Measurements from ENCODE around the gene FGR. TPM values are rescaled to one million over a fixed set of nuclear protein-coding genes. Genes with fewer than 3 reads are reported as not detected.

The FGR gene
- total and polyA plus RNA-seq, 2 of the 13 experiments (the other 11 are each of a cell fraction or from before 2014, with no cell fraction given): not detected

- TF ChIP-seq STAT6 (CRISPR knock-in tag; IDR thresholded peaks at IDR 0.05; ENCODE audit: borderline replicate concordance) (no peak), ZGPAT (CRISPR knock-in tag; IDR thresholded peaks at IDR 0.05) (0 out of 2 replicates have a peak, but pooled peaks have one; percentile 46), ZFX (CRISPR knock-in tag; IDR thresholded peaks at IDR 0.05; ENCODE audit: low read depth) (peak; percentile 60; the same call in 1 of the 2 replicates), ZMYM2 (CRISPR knock-in tag; IDR thresholded peaks at IDR 0.05) (no peak), ZNF605 (CRISPR knock-in tag; IDR thresholded peaks at IDR 0.05) (0 out of 2 replicates have a peak, but pooled peaks have one; percentile 48), TBX2 (CRISPR knock-in tag; IDR thresholded peaks at IDR 0.05; ENCODE audit: borderline replicate concordance) (no peak), KDM5B (CRISPR knock-in tag; IDR thresholded peaks at IDR 0.05; ENCODE audit: borderline replicate concordance) (peak; percentile 41; the same call in 1 of the 2 replicates), HBP1 (CRISPR knock-in tag; IDR thresholded peaks at IDR 0.05; ENCODE audit: low read depth) (0 out of 2 replicates have a peak, but pooled peaks have one; percentile 49), KDM2A (CRISPR knock-in tag; IDR thresholded peaks at IDR 0.05; ENCODE audit: borderline replicate concordance, low read depth) (0 out of 2 replicates have a peak, but pooled peaks have one; percentile 14), STAG1 (CRISPR knock-in tag; IDR thresholded peaks at IDR 0.05) (peak; percentile 93), SPEN (CRISPR knock-in tag; IDR thresholded peaks at IDR 0.05; ENCODE audit: low read depth) (peak; percentile 58; the same call in 1 of the 2 replicates), FOXA3 (CRISPR knock-in tag; IDR thresholded peaks at IDR 0.05) (0 out of 2 replicates have a peak, but pooled peaks have one; percentile 22), SMAD3 (CRISPR knock-in tag; IDR thresholded peaks at IDR 0.05) (0 out of 2 replicates have a peak, but pooled peaks have one; percentile 37), ZNF646 (CRISPR knock-in tag; IDR thresholded peaks at IDR 0.05) (0 out of 2 replicates have a peak, but pooled peaks have one; percentile 44), FOXC1 (CRISPR knock-in tag; IDR thresholded peaks at IDR 0.05; ENCODE audit: borderline replicate concordance) (peak; percentile 30; the same call in 1 of the 2 replicates), TEAD3 (CRISPR knock-in tag; optimal IDR thresholded peaks at IDR 0.05; ENCODE audit: borderline replicate concordance) (peak; percentile 37)
Observed at GRCh38 chr1:27662707-27663393, 27.9 kb upstream of the FGR start (continued).
